GM18511 (cell line): Measurements from ENCODE around the gene PRPF40B.

Experiments
- ATAC-seq: cut with Tn5 transposase; IDR thresholded peaks from one replicate; pipeline ENCODE4 v1.9.1; 2021; ENCODE audit warnings: mild to moderate bottlenecking, moderate library complexity; ENCODE audit not compliant: unreplicated experiment

Gene PRPF40B

DNA sequence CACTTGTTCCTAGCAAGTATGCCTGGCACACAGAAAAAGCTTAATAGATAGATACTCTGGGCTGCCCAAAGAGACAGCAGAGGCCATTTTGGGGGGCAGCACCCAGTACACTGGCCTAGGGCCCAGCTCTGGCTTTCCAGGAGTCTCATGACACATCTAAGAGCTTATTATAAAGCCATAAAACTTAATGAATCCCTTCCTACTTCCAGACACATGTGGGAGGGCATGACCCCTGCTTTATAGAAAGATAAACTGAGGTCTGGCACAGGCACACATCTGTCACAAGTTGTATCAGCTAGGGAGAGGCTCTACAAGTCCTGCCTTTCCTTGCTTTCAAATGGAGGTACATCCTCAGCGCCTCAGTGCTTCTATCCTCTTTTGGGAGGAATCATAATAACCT, 56.7 kb downstream of the PRPF40B start:
- ATAC-seq: no peak

- ATAC-seq: no peak
These were observed 60.4 kb downstream of the PRPF40B start for GRCh38 chr12:49683599-49684309.

- no peak for ATAC-seq
These were observed 61.0 kb downstream of the PRPF40B start for GRCh38 chr12:49684310-49684854.

- no peak for ATAC-seq
These were observed 64.6 kb downstream of the PRPF40B start for GRCh38 chr12:49687941-49688340.

- ATAC-seq: no peak
These were observed 65.9 kb downstream of the PRPF40B start for GRCh38 chr12:49689237-49689636.

DNA sequence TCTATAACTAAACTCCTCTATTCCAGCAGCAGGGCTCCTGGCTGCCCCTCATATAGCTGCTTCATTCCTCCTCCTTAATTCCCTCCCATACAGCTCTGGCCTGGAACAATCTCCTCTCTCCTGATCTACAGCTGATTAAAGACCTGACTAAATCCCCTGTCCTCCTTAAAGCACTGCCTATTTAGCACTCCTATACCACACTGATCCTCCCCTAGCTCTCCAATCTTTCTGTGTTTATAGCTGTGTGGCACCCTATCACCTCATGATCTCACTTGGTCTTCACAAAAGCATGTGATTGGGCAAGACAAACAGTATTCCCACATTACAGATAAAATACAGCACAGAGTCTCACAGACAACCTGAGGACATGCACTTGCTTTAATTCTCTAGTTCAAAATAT, 66.4 kb downstream of the PRPF40B start:
- ATAC-seq: no peak

DNA sequence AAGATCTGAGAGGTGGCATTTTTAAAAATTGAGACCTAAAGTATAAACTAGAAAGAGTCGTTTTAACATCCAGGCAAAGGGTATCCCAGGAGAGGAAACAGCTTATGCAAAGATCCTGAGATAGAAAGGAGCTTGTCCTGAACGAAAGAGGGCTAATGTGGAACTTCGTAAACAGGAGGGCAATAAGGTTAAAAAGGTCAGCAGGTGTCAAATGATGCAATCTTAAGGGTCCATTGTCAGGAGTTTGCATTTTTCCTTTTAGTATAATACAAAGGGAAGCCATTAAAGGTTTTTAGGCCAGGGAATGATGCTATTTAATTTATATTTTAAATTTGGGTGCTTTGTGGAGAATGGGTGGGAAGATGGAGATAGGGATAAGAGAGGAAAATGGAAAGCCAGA, 69.5 kb downstream of the PRPF40B start:
- no peak for ATAC-seq

- ATAC-seq: no peak
These were observed 70.6 kb downstream of the PRPF40B start for GRCh38 chr12:49693931-49694444.
